ENCODE results near the gene B3GALT4. TPM values are rescaled to one million over a fixed set of nuclear protein-coding genes. Genes with fewer than 3 reads are reported as not detected.

Gene B3GALT4
- total and polyA plus RNA-seq, 2 experiments from 2014 or later = 11.0 to 15.5 TPM

GRCh38 chr6:33301877-33302276 lies 25.0 kb downstream of the B3GALT4 start:
- H3K4me3 ChIP-seq = no peak overlapping the region
- H3K4me1 ChIP-seq (ENCODE audit: low read depth) = peaks cover 3% of the 10 kb centered on the region
- no peaks in the 10 kb centered on the region for H3K9me3 ChIP-seq (ENCODE audit: low read depth)
- H3K27ac ChIP-seq = no peak overlapping the region
- no peaks in the 10 kb centered on the region for H3K36me3 ChIP-seq
- TF ChIP-seq CTCF (IDR thresholded peaks at IDR 0.05; ENCODE audit: low read depth, low read length) = no peak
- DNase-seq (ENCODE audit: low read depth in 1 of 2, low spot score in 1 of 2) = no peak
- H3K27me3 ChIP-seq = no peaks in the 10 kb centered on the region

- Histone ChIP-seq H3K9me3 (ENCODE audit: low read depth) (no peaks in the 10 kb centered on the region), H3K27me3 (no peaks in the 10 kb centered on the region), H3K36me3 (no peaks in the 10 kb centered on the region), H3K27ac (no peak overlapping the region), H3K4me1 (ENCODE audit: low read depth) (no peaks in the 10 kb centered on the region), H3K4me3 (no peak overlapping the region)
- TF ChIP-seq CTCF (IDR thresholded peaks at IDR 0.05; ENCODE audit: low read depth, low read length) = no peak
- no peak for DNase-seq (ENCODE audit: low read depth in 1 of 2, low spot score in 1 of 2)
Observed at GRCh38 chr6:33304216-33304615, 27.3 kb downstream of the B3GALT4 start.

- no peak for DNase-seq (ENCODE audit: low read depth in 1 of 2, low spot score in 1 of 2)
- no peaks in the 10 kb centered on the region for H3K4me1 ChIP-seq (ENCODE audit: low read depth)
- TF ChIP-seq CTCF (IDR thresholded peaks at IDR 0.05; ENCODE audit: low read depth, low read length) = no peak
- H3K36me3 ChIP-seq = no peaks in the 10 kb centered on the region
- no peaks in the 10 kb centered on the region for H3K9me3 ChIP-seq (ENCODE audit: low read depth)
- no peak overlapping the region for H3K27ac ChIP-seq
- H3K27me3 ChIP-seq = no peaks in the 10 kb centered on the region
- no peak overlapping the region for H3K4me3 ChIP-seq
Observed at GRCh38 chr6:33305052-33305451, 28.1 kb downstream of the B3GALT4 start.

GRCh38 chr6:33306356-33306755 lies 29.4 kb downstream of the B3GALT4 start:
- TF ChIP-seq CTCF (IDR thresholded peaks at IDR 0.05; ENCODE audit: low read depth, low read length) = no peak
- Histone ChIP-seq H3K4me3 (no peak overlapping the region), H3K36me3 (no peaks in the 10 kb centered on the region), H3K27me3 (no peaks in the 10 kb centered on the region), H3K27ac (no peak overlapping the region), H3K9me3 (ENCODE audit: low read depth) (no peaks in the 10 kb centered on the region), H3K4me1 (ENCODE audit: low read depth) (no peaks in the 10 kb centered on the region)
- no peak for DNase-seq (ENCODE audit: low read depth in 1 of 2, low spot score in 1 of 2)

GRCh38 chr6:33312361-33313104 lies 35.6 kb downstream of the B3GALT4 start:
- H3K4me1 ChIP-seq (ENCODE audit: low read depth) = peaks cover 4% of the 10 kb centered on the region
- DNase-seq (ENCODE audit: low read depth in 1 of 2, low spot score in 1 of 2) = peak; percentile 31 to 72
- no peaks in the 10 kb centered on the region for H3K36me3 ChIP-seq
- no peak overlapping the region for H3K27ac ChIP-seq
- H3K4me3 ChIP-seq = peak overlapping the region; percentile 49
- H3K27me3 ChIP-seq = no peaks in the 10 kb centered on the region
- no peak for TF ChIP-seq CTCF (IDR thresholded peaks at IDR 0.05; ENCODE audit: low read depth, low read length)
- no peaks in the 10 kb centered on the region for H3K9me3 ChIP-seq (ENCODE audit: low read depth)

Measured in cardiac muscle cell (in vitro differentiated cells and primary cell).